Trophoblast cell (in vitro differentiated cells and primary cell): ENCODE measurements around the gene ABHD4.
"Not testable (repeated sequence)": the region's sequence is repeated elsewhere in the genome, so short reads cannot be mapped to it uniquely, and the experiment has no call there.

Experiments used
- DNase-seq, 2 donors: peaks; one replicate each; pipeline ENCODE4 v3.0.0-alpha.2; 2016
- H2AFZ ChIP-seq: 2 replicates; pipeline ENCODE4 v1.6.1; 2013; ENCODE audit warnings: low read length, moderate library complexity, mild to moderate bottlenecking; ENCODE audit not compliant: insufficient read depth, poor library complexity
- H2AK5ac ChIP-seq: 2 replicates; pipeline ENCODE4 v1.6.1; 2013; ENCODE audit warnings: mild to moderate bottlenecking, low read length
- H2BK120ac ChIP-seq: 2 replicates; pipeline ENCODE4 v1.6.1; 2013; ENCODE audit warnings: low read length, mild to moderate bottlenecking, moderate library complexity; ENCODE audit not compliant: insufficient read depth, poor library complexity
- H2BK12ac ChIP-seq: 2 replicates; pipeline ENCODE4 v1.6.1; 2013; ENCODE audit warnings: mild to moderate bottlenecking, low read length, moderate library complexity
- H2BK5ac ChIP-seq: 2 replicates; pipeline ENCODE4 v1.6.1; 2013; ENCODE audit warnings: low read length, low read depth, moderate library complexity, mild to moderate bottlenecking; ENCODE audit not compliant: poor library complexity
- H3K14ac ChIP-seq: 2 replicates; pipeline ENCODE4 v1.6.1; 2013; ENCODE audit warnings: mild to moderate bottlenecking, low read length
- H3K18ac ChIP-seq: 2 replicates; pipeline ENCODE4 v1.6.1; 2013; ENCODE audit warnings: mild to moderate bottlenecking, low read length
- H3K23ac ChIP-seq: 2 replicates; pipeline ENCODE4 v1.6.1; 2013; ENCODE audit warnings: low read length
- H3K27ac ChIP-seq: 2 replicates; pipeline ENCODE4 v1.5.1; 2013; ENCODE audit warnings: low read depth, mild to moderate bottlenecking, inconsistent platforms, low read length, moderate library complexity
- H3K27me3 ChIP-seq: 2 replicates; pipeline ENCODE4 v1.6.1; 2013; ENCODE audit warnings: inconsistent platforms, mild to moderate bottlenecking, low read length, moderate library complexity; ENCODE audit not compliant: insufficient read depth
- H3K36me3 ChIP-seq, 2 experiments: 1 replicate in 1 of 2; 2 replicates in 1 of 2; pipeline ENCODE4 v1.6.1; 2013; ENCODE audit warnings: low read length in 2 of 2, mild to moderate bottlenecking in 2 of 2, moderate library complexity in 1 of 2; ENCODE audit not compliant: insufficient read depth in 2 of 2, control insufficient read depth in 1 of 2
- H3K4ac ChIP-seq: 2 replicates; pipeline ENCODE4 v1.6.1; 2013; ENCODE audit warnings: low read depth, mild to moderate bottlenecking, low read length, moderate library complexity
- H3K4me1 ChIP-seq, 2 experiments: 1 replicate in 1 of 2; 2 replicates in 1 of 2; pipeline ENCODE4 v1.6.1; 2013; ENCODE audit warnings: low read length in 2 of 2, mild to moderate bottlenecking in 2 of 2, moderate library complexity in 1 of 2; ENCODE audit not compliant: insufficient read depth in 2 of 2, control insufficient read depth in 1 of 2
- H3K4me2 ChIP-seq: 2 replicates; pipeline ENCODE4 v1.6.1; 2013; ENCODE audit warnings: inconsistent platforms, mild to moderate bottlenecking, low read length, moderate library complexity
- H3K4me3 ChIP-seq: 2 replicates; pipeline ENCODE4 v1.5.1; 2013; ENCODE audit warnings: mild to moderate bottlenecking, low read depth, low read length, inconsistent platforms
- H3K79me1 ChIP-seq: one replicate; pipeline ENCODE4 v1.6.1; 2013; ENCODE audit warnings: low read length
- H3K79me2 ChIP-seq: 2 replicates; pipeline ENCODE4 v1.6.1; 2013; ENCODE audit warnings: low read length, mild to moderate bottlenecking; ENCODE audit not compliant: control insufficient read depth, insufficient read depth, poor library complexity
- H3K9ac ChIP-seq: 2 replicates; pipeline ENCODE4 v1.6.1; 2013; ENCODE audit warnings: mild to moderate bottlenecking, low read length
- H3K9me3 ChIP-seq: 2 replicates; pipeline ENCODE4 v1.6.1; 2013; ENCODE audit warnings: low read depth, mild to moderate bottlenecking, control low read depth, inconsistent platforms, low read length; ENCODE audit not compliant: insufficient read depth
- H4K12ac ChIP-seq: 2 replicates; pipeline ENCODE4 v1.6.1; 2013; ENCODE audit warnings: low read depth, mild to moderate bottlenecking, low read length, moderate library complexity
- H4K8ac ChIP-seq: 2 replicates; pipeline ENCODE4 v1.6.1; 2013; ENCODE audit warnings: low read depth, mild to moderate bottlenecking, low read length, moderate library complexity
- H4K91ac ChIP-seq: one replicate; pipeline ENCODE4 v1.6.1; 2013; ENCODE audit warnings: low read depth, mild to moderate bottlenecking, low read length, moderate library complexity
- WGBS: extraction: QIAGEN DNeasy Blood & Tissue Kit; methylation state at CpG from one replicate; pipeline ENCODE4 v1.1.7; 2013; ENCODE audit warnings: missing lambda C conversion rate; ENCODE audit not compliant: insufficient read length, insufficient coverage; ENCODE audit errors: extremely low coverage; 5-methylcytosine and 5-hydroxymethylcytosine counted together

ABHD4 gene

GRCh38 chr14:22552001-22552826 is 45.9 kb upstream of the ABHD4 start:
- H2BK120ac ChIP-seq = no peak overlapping the region
- H3K4me2 ChIP-seq = no peak overlapping the region
- no peaks in the 10 kb centered on the region for H3K36me3 ChIP-seq
- H2AK5ac ChIP-seq = no peak overlapping the region
- no CpG with 5 or more reads among the region's 13 CpGs for WGBS
- no peak overlapping the region for H4K12ac ChIP-seq
- no peak overlapping the region for H3K18ac ChIP-seq
- H3K27ac ChIP-seq = no peak overlapping the region
- H3K79me2 ChIP-seq = no peaks in the 10 kb centered on the region
- no peak overlapping the region for H4K91ac ChIP-seq
- H3K4me1 ChIP-seq = peaks cover 8 to 10% of the 10 kb centered on the region in 2 experiments
- H2AFZ ChIP-seq = no peak overlapping the region
- no peak overlapping the region for H2BK5ac ChIP-seq
- no peaks in the 10 kb centered on the region for H3K79me1 ChIP-seq
- no peak overlapping the region for H2BK12ac ChIP-seq
- H4K8ac ChIP-seq = no peak overlapping the region
- no peak overlapping the region for H3K23ac ChIP-seq
- H3K9ac ChIP-seq = no peak overlapping the region
- no peak overlapping the region for H3K4ac ChIP-seq
- no peak overlapping the region for H3K14ac ChIP-seq
- no peak for DNase-seq
- H3K9me3 ChIP-seq = no peaks in the 10 kb centered on the region
- H3K27me3 ChIP-seq = no peaks in the 10 kb centered on the region
- H3K4me3 ChIP-seq = no peak overlapping the region

- Histone ChIP-seq H2BK120ac (no peak overlapping the region), H4K12ac (no peak overlapping the region), H3K23ac (no peak overlapping the region), H3K79me2 (no peaks in the 10 kb centered on the region), H4K91ac (no peak overlapping the region), H3K79me1 (peaks cover 1% of the 10 kb centered on the region), H3K9me3 (no peaks in the 10 kb centered on the region), H3K14ac (no peak overlapping the region), H2AFZ (no peak overlapping the region), H3K9ac (no peak overlapping the region), H3K4ac (no peak overlapping the region), H4K8ac (no peak overlapping the region), H3K18ac (no peak overlapping the region), H3K27me3 (no peaks in the 10 kb centered on the region), H2AK5ac (no peak overlapping the region), H3K4me1 (peaks cover 10% of the 10 kb centered on the region in 2 experiments), H3K4me3 (no peak overlapping the region), H3K36me3 (no peaks in the 10 kb centered on the region), H2BK12ac (no peak overlapping the region), H3K4me2 (no peak overlapping the region), H2BK5ac (no peak overlapping the region), H3K27ac (no peak overlapping the region)
- no peak for DNase-seq
- no CpG with 5 or more reads among the region's 2 CpGs for WGBS
These were observed 45.3 kb upstream of the ABHD4 start for GRCh38 chr14:22552827-22553076.

- Histone ChIP-seq H3K27ac (no peak overlapping the region), H4K12ac (no peak overlapping the region), H2AFZ (no peak overlapping the region), H3K9me3 (no peaks in the 10 kb centered on the region), H3K27me3 (no peaks in the 10 kb centered on the region), H3K79me2 (no peaks in the 10 kb centered on the region), H3K36me3 (no peaks in the 10 kb centered on the region), H4K8ac (no peak overlapping the region), H2BK120ac (no peak overlapping the region), H3K18ac (no peak overlapping the region), H4K91ac (no peak overlapping the region), H2BK5ac (no peak overlapping the region), H3K4me2 (no peak overlapping the region), H3K9ac (no peak overlapping the region), H2BK12ac (no peak overlapping the region), H3K23ac (no peak overlapping the region), H3K79me1 (peaks cover 1% of the 10 kb centered on the region), H3K4me1 (peaks cover 10% of the 10 kb centered on the region in 2 experiments), H3K14ac (no peak overlapping the region), H2AK5ac (no peak overlapping the region), H3K4ac (no peak overlapping the region), H3K4me3 (no peak overlapping the region)
- WGBS = no CpG with 5 or more reads among the region's 5 CpGs
- no peak for DNase-seq
These were observed 44.7 kb upstream of the ABHD4 start for GRCh38 chr14:22553445-22553844.

- not testable (repeated sequence) for H4K12ac ChIP-seq, DNase-seq, H3K27ac ChIP-seq, H2BK12ac ChIP-seq, H2BK5ac ChIP-seq, H3K79me2 ChIP-seq, H3K36me3 ChIP-seq, H4K8ac ChIP-seq, H3K4me3 ChIP-seq, H3K23ac ChIP-seq, H4K91ac ChIP-seq, H3K18ac ChIP-seq, H3K27me3 ChIP-seq, H2AK5ac ChIP-seq, H2BK120ac ChIP-seq, H3K9ac ChIP-seq, H2AFZ ChIP-seq, H3K79me1 ChIP-seq, H3K9me3 ChIP-seq, H3K14ac ChIP-seq, H3K4ac ChIP-seq, H3K4me2 ChIP-seq
- WGBS = no CpG with 5 or more reads among the region's 14 CpGs
- H3K4me1 ChIP-seq = peaks cover 10% of the 10 kb centered on the region in 2 experiments
These were observed 44.1 kb upstream of the ABHD4 start for GRCh38 chr14:22553861-22554497.
